GM12873 (cell line): ENCODE data around the gene BTN3A1.

ENCODE experiments used
- CTCF ChIP-seq: IDR thresholded peaks from 2 replicates; pipeline ENCODE4 v1.5.1; 2012; ENCODE audit warnings: low read depth, mild to moderate bottlenecking, moderate library complexity, low read length, control low read depth; ENCODE audit not compliant: insufficient read depth; ENCODE audit errors: missing control alignments

The BTN3A1 gene

GRCh38 chr6:26439151-26440125 lies 37.4 kb downstream of the BTN3A1 start:
- no peak for TF ChIP-seq CTCF

- no peak for TF ChIP-seq CTCF
These were observed 38.9 kb downstream of the BTN3A1 start for GRCh38 chr6:26440977-26441358.

GRCh38 chr6:26441977-26442376 lies 39.9 kb downstream of the BTN3A1 start:
- TF ChIP-seq CTCF, result no peak

- TF ChIP-seq CTCF, result no peak
These were observed 44.0 kb downstream of the BTN3A1 start for GRCh38 chr6:26445934-26446667.

- no peak for TF ChIP-seq CTCF
These were observed 45.2 kb downstream of the BTN3A1 start for GRCh38 chr6:26447257-26447656.

- no peak for TF ChIP-seq CTCF
These were observed 48.2 kb downstream of the BTN3A1 start for GRCh38 chr6:26450240-26450639.

GRCh38 chr6:26452631-26453235 lies 50.7 kb downstream of the BTN3A1 start:
- no peak for TF ChIP-seq CTCF
